Testis (tissue), 2 donors: Measurements from ENCODE around the gene CNTN2.

Source experiments
- POLR2A ChIP-seq: fragments of 450-650 bp; IDR thresholded peaks from one replicate; pipeline ENCODE4 v1.6.1; 2017; ENCODE audit warnings: antibody characterized with exemption, mild to moderate bottlenecking, moderate library complexity
- TF ChIP-seq, protein P1 (sequence below), 3 experiments: fragments of 450-650 bp in 2 of 3; fragments of 200-600 bp in 1 of 3; sonication (generic) in 1 of 3; IDR thresholded peaks; one replicate each; pipeline ENCODE4 v1.5.1; 2016 to 2019; ENCODE audit warnings: antibody characterized with exemption in 3 of 3, mild to moderate bottlenecking in 2 of 3, moderate library complexity in 1 of 3

DNA sequence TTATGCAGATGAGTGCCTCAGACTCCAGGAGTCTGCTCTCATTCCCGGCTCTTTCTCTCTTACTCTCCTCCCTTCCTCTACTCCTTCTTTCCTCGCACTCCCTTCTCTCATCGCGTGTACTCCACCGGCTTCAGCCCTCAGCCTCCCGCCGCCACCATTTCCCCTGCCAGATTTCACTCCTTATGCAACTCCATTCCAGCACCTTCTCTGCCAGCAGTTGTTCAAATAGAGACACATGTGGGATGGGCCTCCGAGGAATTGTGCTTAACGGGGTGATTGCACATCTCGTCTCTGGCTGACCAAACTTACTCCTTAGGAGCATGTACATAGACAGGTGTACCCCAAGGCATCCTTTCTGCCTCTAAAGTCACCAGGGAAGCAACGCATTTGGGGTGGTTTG lies 2.1 kb downstream of the CNTN2 start:
- TF ChIP-seq, protein P1, sequence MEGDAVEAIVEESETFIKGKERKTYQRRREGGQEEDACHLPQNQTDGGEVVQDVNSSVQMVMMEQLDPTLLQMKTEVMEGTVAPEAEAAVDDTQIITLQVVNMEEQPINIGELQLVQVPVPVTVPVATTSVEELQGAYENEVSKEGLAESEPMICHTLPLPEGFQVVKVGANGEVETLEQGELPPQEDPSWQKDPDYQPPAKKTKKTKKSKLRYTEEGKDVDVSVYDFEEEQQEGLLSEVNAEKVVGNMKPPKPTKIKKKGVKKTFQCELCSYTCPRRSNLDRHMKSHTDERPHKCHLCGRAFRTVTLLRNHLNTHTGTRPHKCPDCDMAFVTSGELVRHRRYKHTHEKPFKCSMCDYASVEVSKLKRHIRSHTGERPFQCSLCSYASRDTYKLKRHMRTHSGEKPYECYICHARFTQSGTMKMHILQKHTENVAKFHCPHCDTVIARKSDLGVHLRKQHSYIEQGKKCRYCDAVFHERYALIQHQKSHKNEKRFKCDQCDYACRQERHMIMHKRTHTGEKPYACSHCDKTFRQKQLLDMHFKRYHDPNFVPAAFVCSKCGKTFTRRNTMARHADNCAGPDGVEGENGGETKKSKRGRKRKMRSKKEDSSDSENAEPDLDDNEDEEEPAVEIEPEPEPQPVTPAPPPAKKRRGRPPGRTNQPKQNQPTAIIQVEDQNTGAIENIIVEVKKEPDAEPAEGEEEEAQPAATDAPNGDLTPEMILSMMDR (IDR thresholded peaks at IDR 0.05) = no peak
- no peak for TF ChIP-seq POLR2A
